K562 (cell line): Measurements from ENCODE around the gene DGAT2. TPM values are rescaled to one million over a fixed set of nuclear protein-coding genes. Genes with fewer than 3 reads are reported as not detected.
A peak's percentile ranks its signal among the peaks of the same experiment; 100 is the strongest.

ENCODE experiments used
- ADNP ChIP-seq: fragments of 200-800 bp; sonication (Bioruptor generic); IDR thresholded peaks from 2 replicates; pipeline ENCODE4 v1.6.1; 2016; ENCODE audit warnings: missing genetic modification characterization, missing compliant biosample characterization
- ELF4 ChIP-seq: fragments of 450-650 bp; formaldehyde crosslinking; IDR thresholded peaks from 2 replicates; pipeline ENCODE4 v1.4.0; 2022; ENCODE audit warnings: missing genetic modification characterization
- ERF ChIP-seq: fragments of 450-650 bp; formaldehyde crosslinking; IDR thresholded peaks from 2 replicates; pipeline ENCODE4 v1.4.0; 2020; ENCODE audit warnings: mild to moderate bottlenecking, mixed read lengths
- FOSL1 ChIP-seq: fragments of 200-800 bp; sonication (Bioruptor generic); conservative IDR thresholded peaks from 2 replicates; pipeline ENCODE4 v1.6.1; 2016; ENCODE audit warnings: missing genetic modification characterization, missing compliant biosample characterization
- HIVEP1 ChIP-seq: fragments of 250-450 bp; sonication (Bioruptor Pico); IDR thresholded peaks from 2 replicates; pipeline ENCODE4 v1.4.0; 2020; ENCODE audit warnings: mild to moderate bottlenecking
- KDM4B ChIP-seq, 2 experiments: fragments of 450-650 bp in 1 of 2; sonication (generic) in 1 of 2; IDR thresholded peaks; 2 replicates each; pipeline ENCODE4 v1.6.1; 2016 to 2017; ENCODE audit warnings: borderline replicate concordance in 2 of 2, antibody characterized with exemption in 1 of 2, low read depth in 1 of 2, mild to moderate bottlenecking in 1 of 2
- MTA2 ChIP-seq: fragments of 450-650 bp; IDR thresholded peaks from 2 replicates; pipeline ENCODE4 v1.6.1; 2016; ENCODE audit warnings: low read depth
- POLR2AphosphoS5 ChIP-seq: IDR thresholded peaks from 2 replicates; pipeline ENCODE4 v1.6.1; 2011; ENCODE audit warnings: mild to moderate bottlenecking, low read depth, low read length, moderate library complexity; ENCODE audit not compliant: control insufficient read depth, insufficient read depth
- SMC3 ChIP-seq: conservative IDR thresholded peaks from 2 replicates; pipeline ENCODE4 v1.6.1; 2011; ENCODE audit warnings: low read depth, low read length, improper control_type of control experiment; ENCODE audit not compliant: insufficient read depth
- SPI1 ChIP-seq: IDR thresholded peaks from 2 replicates; pipeline ENCODE4 v1.6.1; 2011; ENCODE audit warnings: low read depth, low read length, control low read depth, borderline replicate concordance
- SRSF1 ChIP-seq: fragments of 200-400 bp; formaldehyde crosslinking; IDR thresholded peaks from 2 replicates; pipeline ENCODE4 v1.6.1; 2017; ENCODE audit warnings: mild to moderate bottlenecking, low read depth, low read length, moderate library complexity
- STAT5B ChIP-seq: fragments of 250-450 bp; sonication (Bioruptor Pico); IDR thresholded peaks from 2 replicates; pipeline ENCODE4 v1.8.0; 2021; ENCODE audit warnings: mild to moderate bottlenecking, inconsistent platforms
- TFAM ChIP-seq: fragments of 250-450 bp; sonication (Bioruptor Pico); conservative IDR thresholded peaks from 2 replicates; pipeline ENCODE4 v1.5.0; 2021; ENCODE audit warnings: mild to moderate bottlenecking, moderate library complexity
- U2AF2 ChIP-seq: fragments of 200-400 bp; formaldehyde crosslinking; optimal IDR thresholded peaks from 2 replicates; pipeline ENCODE3; 2017; ENCODE audit warnings: low read depth, mild to moderate bottlenecking, low read length
- ZBTB7A ChIP-seq: IDR thresholded peaks from 2 replicates; pipeline ENCODE4 v1.6.1; 2011; ENCODE audit warnings: low read depth, mild to moderate bottlenecking, low read length, moderate library complexity, borderline replicate concordance; ENCODE audit not compliant: control insufficient read depth
- ZNF217 ChIP-seq: sonication (generic); formaldehyde crosslinking; IDR thresholded peaks from 2 replicates; pipeline ENCODE4 v1.8.0; 2022; ENCODE audit warnings: mild to moderate bottlenecking, missing genetic modification reagents
- ZNF57 ChIP-seq: fragments of 450-650 bp; formaldehyde crosslinking; IDR thresholded peaks from 2 replicates; pipeline ENCODE4 v1.4.0; 2020; ENCODE audit warnings: mild to moderate bottlenecking, moderate library complexity
- polyA plus RNA-seq, 8 experiments: library from polyadenylated mRNA; depleted of rRNA in 4 of 8; stranded (reverse) in 5 of 8; unstranded in 3 of 8; fragments of >200 nt; fragmentation: Nextera tagmentation in 2 of 8; fragmentation: Illumina TruSeq in 1 of 8; extraction: Ambion mirVana in 2 of 8; extraction: Trizol in 1 of 8; gene quantifications; 2 replicates each; pipeline versions ENCODE4 v1.2.1 to v1.2.3, GENCODE V29; 2011 to 2014; ENCODE audit warnings: inconsistent platforms in 1 of 8, missing spikeins in 1 of 8
- total RNA-seq, 7 experiments: library from RNA; depleted of rRNA in 6 of 7; stranded (reverse); fragments of >200 nt in 6 of 7; fragmentation: Illumina TruSeq in 2 of 7; extraction: Trizol in 2 of 7; gene quantifications; 2 replicates each; pipeline versions ENCODE4 v1.2.1 to v1.2.3, GENCODE V29; 2011 to 2021; ENCODE audit warnings: low replicate concordance in 1 of 7
- TF ChIP-seq, protein P1 (sequence below), 2 experiments: IDR thresholded peaks; 2 replicates each; pipeline ENCODE4 v1.6.1; 2011; ENCODE audit warnings: borderline replicate concordance in 1 of 2, control low read depth in 1 of 2, low read depth in 1 of 2, low read length in 1 of 2, mild to moderate bottlenecking in 1 of 2, mixed read lengths in 1 of 2, moderate library complexity in 1 of 2; ENCODE audit not compliant: insufficient read depth in 1 of 2, insufficient read length in 1 of 2, poor library complexity in 1 of 2, severe bottlenecking in 1 of 2; ENCODE audit errors: extremely low read depth in 1 of 2
- TF ChIP-seq, protein P2 (sequence below): fragments of 450-650 bp; formaldehyde crosslinking; conservative IDR thresholded peaks from 2 replicates; pipeline ENCODE4 v1.4.0; 2022; ENCODE audit warnings: mild to moderate bottlenecking, missing genetic modification characterization
- TF ChIP-seq, protein P3 (sequence below): fragments of 450-650 bp; formaldehyde crosslinking; IDR thresholded peaks from 2 replicates; pipeline ENCODE4 v1.4.0; 2022; ENCODE audit warnings: mild to moderate bottlenecking, moderate library complexity
- TF ChIP-seq, protein P4 (sequence below): sonication (generic); formaldehyde crosslinking; IDR thresholded peaks from 2 replicates; pipeline ENCODE4 v1.8.1; 2023; ENCODE audit warnings: mild to moderate bottlenecking, missing genetic modification reagents, moderate library complexity
- TF ChIP-seq, protein P5 (sequence below): sonication (generic); IDR thresholded peaks from 2 replicates; pipeline ENCODE4 v1.6.1; 2016

DGAT2 gene
- total and polyA plus RNA-seq, 9 of the 15 experiments (the other 6 are each of a cell fraction or from before 2014, with no cell fraction given): 0.68 to 2.8 (median 1.8) TPM

DNA sequence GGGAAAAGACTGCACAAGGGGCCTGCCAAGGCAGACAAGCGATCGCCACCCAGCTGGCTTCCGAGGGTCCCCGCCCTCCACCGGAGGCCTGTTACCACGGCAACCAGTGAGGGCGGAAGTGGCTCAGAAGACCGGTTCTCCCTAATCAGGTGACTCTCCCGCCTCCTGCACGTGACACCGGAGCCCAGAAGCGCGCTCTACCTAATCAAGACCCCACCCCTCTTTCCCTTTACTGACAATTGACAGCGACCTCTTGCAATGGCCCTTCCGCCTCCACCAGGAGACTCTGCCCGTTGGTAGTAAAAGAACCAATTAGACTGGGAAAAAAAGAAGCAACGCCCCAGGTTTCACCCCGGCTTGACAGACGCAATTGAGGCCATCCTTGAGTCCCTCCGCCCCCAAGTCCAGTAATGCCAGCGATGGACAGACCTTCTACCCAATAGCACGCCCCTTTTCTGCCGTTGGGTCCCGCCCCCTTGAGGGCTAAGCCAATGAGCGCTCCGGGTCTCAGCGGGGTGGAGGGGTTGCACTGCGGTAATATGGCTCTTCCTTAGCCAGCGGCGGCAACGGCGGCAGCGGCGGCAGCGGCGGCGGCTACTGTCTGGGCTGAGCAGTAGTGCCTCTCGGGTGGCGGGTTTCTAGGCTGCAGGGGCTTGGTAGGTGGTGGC lies 46.2 kb downstream of the DGAT2 start, which contains the start of gene UVRAG (continued):
- TF ChIP-seq, protein P1, sequence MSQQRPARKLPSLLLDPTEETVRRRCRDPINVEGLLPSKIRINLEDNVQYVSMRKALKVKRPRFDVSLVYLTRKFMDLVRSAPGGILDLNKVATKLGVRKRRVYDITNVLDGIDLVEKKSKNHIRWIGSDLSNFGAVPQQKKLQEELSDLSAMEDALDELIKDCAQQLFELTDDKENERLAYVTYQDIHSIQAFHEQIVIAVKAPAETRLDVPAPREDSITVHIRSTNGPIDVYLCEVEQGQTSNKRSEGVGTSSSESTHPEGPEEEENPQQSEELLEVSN (IDR thresholded peaks at IDR 0.05; ENCODE audit: borderline replicate concordance in 1 of 2, extremely low read depth in 1 of 2, insufficient read depth in 1 of 2, insufficient read length in 1 of 2, low read depth in 1 of 2, low read length in 1 of 2, poor library complexity in 1 of 2, severe bottlenecking in 1 of 2): peak; percentile 9 to 65
- TF ChIP-seq, protein P2, sequence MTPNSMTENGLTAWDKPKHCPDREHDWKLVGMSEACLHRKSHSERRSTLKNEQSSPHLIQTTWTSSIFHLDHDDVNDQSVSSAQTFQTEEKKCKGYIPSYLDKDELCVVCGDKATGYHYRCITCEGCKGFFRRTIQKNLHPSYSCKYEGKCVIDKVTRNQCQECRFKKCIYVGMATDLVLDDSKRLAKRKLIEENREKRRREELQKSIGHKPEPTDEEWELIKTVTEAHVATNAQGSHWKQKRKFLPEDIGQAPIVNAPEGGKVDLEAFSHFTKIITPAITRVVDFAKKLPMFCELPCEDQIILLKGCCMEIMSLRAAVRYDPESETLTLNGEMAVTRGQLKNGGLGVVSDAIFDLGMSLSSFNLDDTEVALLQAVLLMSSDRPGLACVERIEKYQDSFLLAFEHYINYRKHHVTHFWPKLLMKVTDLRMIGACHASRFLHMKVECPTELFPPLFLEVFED: no peak
- TF ChIP-seq TFAM (CRISPR knock-in tag) (no peak), HIVEP1 (no peak), SPI1 (peak; percentile 94), ZNF57 (CRISPR knock-in tag) (no peak), ERF (0 out of 2 replicates have a peak, but pooled peaks have one; percentile 25), ZBTB7A (peak; percentile 69), SMC3 (no peak), ELF4 (CRISPR knock-in tag) (0 out of 2 replicates have a peak, but pooled peaks have one; percentile 55), MTA2 (no peak), POLR2AphosphoS5 (peak; percentile 55; the same call in 1 of the 2 replicates), SRSF1 (no peak), ADNP (no peak), U2AF2 (no peak), STAT5B (CRISPR knock-in tag) (no peak), ZNF217 (CRISPR knock-in tag) (no peak), FOSL1 (tag) (no peak), KDM4B (IDR thresholded peaks at IDR 0.05; ENCODE audit: borderline replicate concordance in 2 of 2, low read depth in 1 of 2) (peak in 1 of 2 experiments; percentile 23; a peak in 1 of 4 replicates)
- TF ChIP-seq, protein P3, sequence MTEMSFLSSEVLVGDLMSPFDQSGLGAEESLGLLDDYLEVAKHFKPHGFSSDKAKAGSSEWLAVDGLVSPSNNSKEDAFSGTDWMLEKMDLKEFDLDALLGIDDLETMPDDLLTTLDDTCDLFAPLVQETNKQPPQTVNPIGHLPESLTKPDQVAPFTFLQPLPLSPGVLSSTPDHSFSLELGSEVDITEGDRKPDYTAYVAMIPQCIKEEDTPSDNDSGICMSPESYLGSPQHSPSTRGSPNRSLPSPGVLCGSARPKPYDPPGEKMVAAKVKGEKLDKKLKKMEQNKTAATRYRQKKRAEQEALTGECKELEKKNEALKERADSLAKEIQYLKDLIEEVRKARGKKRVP (CRISPR knock-in tag): no peak
- TF ChIP-seq, protein P4, sequence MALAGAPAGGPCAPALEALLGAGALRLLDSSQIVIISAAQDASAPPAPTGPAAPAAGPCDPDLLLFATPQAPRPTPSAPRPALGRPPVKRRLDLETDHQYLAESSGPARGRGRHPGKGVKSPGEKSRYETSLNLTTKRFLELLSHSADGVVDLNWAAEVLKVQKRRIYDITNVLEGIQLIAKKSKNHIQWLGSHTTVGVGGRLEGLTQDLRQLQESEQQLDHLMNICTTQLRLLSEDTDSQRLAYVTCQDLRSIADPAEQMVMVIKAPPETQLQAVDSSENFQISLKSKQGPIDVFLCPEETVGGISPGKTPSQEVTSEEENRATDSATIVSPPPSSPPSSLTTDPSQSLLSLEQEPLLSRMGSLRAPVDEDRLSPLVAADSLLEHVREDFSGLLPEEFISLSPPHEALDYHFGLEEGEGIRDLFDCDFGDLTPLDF (CRISPR knock-in tag): no peak
- TF ChIP-seq, protein P5, sequence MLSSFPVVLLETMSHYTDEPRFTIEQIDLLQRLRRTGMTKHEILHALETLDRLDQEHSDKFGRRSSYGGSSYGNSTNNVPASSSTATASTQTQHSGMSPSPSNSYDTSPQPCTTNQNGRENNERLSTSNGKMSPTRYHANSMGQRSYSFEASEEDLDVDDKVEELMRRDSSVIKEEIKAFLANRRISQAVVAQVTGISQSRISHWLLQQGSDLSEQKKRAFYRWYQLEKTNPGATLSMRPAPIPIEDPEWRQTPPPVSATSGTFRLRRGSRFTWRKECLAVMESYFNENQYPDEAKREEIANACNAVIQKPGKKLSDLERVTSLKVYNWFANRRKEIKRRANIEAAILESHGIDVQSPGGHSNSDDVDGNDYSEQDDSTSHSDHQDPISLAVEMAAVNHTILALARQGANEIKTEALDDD: no peak
